HEK293T (cell line): ENCODE measurements around the gene TM9SF4.
"Not testable (repeated sequence)": the region's sequence is repeated elsewhere in the genome, so short reads cannot be mapped to it uniquely, and the experiment has no call there.

ENCODE experiments used
- CTCF ChIA-PET: fragments of 350-600 bp; formaldehyde crosslinking; extraction: SDS; loops from one replicate; lab custom pipeline; 2021; ENCODE audit warnings: antibody characterized with exemption, inconsistent platforms; lab: Yijun Ruan, JAX
- POLR2A ChIA-PET: fragments of 350-600 bp; formaldehyde crosslinking; extraction: SDS; loops from one replicate; lab custom pipeline; 2020; ENCODE audit warnings: antibody characterized with exemption, inconsistent platforms; lab: Yijun Ruan, JAX
- DNase-seq: peaks from one replicate; pipeline ENCODE4 v3.0.0; 2012; ENCODE audit warnings: mixed read lengths; ENCODE audit errors: extremely low spot score
- ARNT ChIP-seq: fragments of 450-650 bp; IDR thresholded peaks from 2 replicates; pipeline ENCODE4 v1.6.1; 2017; ENCODE audit warnings: mild to moderate bottlenecking
- BHLHE40 ChIP-seq: fragments of 450-650 bp; IDR thresholded peaks from 2 replicates; pipeline ENCODE4 v1.6.1; 2016; ENCODE audit warnings: mild to moderate bottlenecking, moderate library complexity, borderline replicate concordance
- CTBP1 ChIP-seq: fragments of 450-650 bp; IDR thresholded peaks from 2 replicates; pipeline ENCODE4 v1.6.1; 2016; ENCODE audit warnings: borderline replicate concordance
- ELF4 ChIP-seq: fragments of 450-650 bp; IDR thresholded peaks from 2 replicates; pipeline ENCODE4 v1.6.1; 2017; ENCODE audit warnings: antibody characterized with exemption
- FOXA1 ChIP-seq: fragments of 450-650 bp; IDR thresholded peaks from 2 replicates; pipeline ENCODE4 v1.6.1; 2016; ENCODE audit warnings: mild to moderate bottlenecking
- FOXK2 ChIP-seq: fragments of 450-650 bp; IDR thresholded peaks from 2 replicates; pipeline ENCODE4 v1.6.1; 2016; ENCODE audit warnings: mild to moderate bottlenecking
- FOXM1 ChIP-seq: fragments of 450-650 bp; IDR thresholded peaks from 2 replicates; pipeline ENCODE4 v1.6.1; 2017; ENCODE audit warnings: mild to moderate bottlenecking, borderline replicate concordance
- HDGF ChIP-seq: fragments of 450-650 bp; IDR thresholded peaks from 2 replicates; pipeline ENCODE4 v1.6.1; 2017; ENCODE audit warnings: antibody characterized with exemption, borderline replicate concordance
- L3MBTL2 ChIP-seq: fragments of 450-650 bp; conservative IDR thresholded peaks from 2 replicates; pipeline ENCODE4 v1.6.1; 2016; ENCODE audit warnings: mild to moderate bottlenecking
- LEF1 ChIP-seq: fragments of 450-650 bp; IDR thresholded peaks from 2 replicates; pipeline ENCODE4 v1.6.1; 2017; ENCODE audit warnings: mild to moderate bottlenecking, borderline replicate concordance
- NFRKB ChIP-seq: fragments of 450-650 bp; IDR thresholded peaks from 2 replicates; pipeline ENCODE4 v1.6.1; 2016; ENCODE audit warnings: mild to moderate bottlenecking, moderate library complexity
- SP1 ChIP-seq: fragments of 450-650 bp; IDR thresholded peaks from 2 replicates; pipeline ENCODE4 v1.6.1; 2017
- SUZ12 ChIP-seq: fragments of 450-650 bp; IDR thresholded peaks from 2 replicates; pipeline ENCODE4 v1.6.1; 2016; ENCODE audit warnings: mild to moderate bottlenecking
- TARDBP ChIP-seq: fragments of 450-650 bp; IDR thresholded peaks from 2 replicates; pipeline ENCODE4 v1.6.1; 2016
- ZNF384 ChIP-seq: fragments of 450-650 bp; IDR thresholded peaks from 2 replicates; pipeline ENCODE4 v1.6.1; 2016
- TF ChIP-seq, protein P1 (sequence below): fragments of 450-650 bp; IDR thresholded peaks from 2 replicates; pipeline ENCODE4 v1.6.1; 2016

The TM9SF4 gene

DNA sequence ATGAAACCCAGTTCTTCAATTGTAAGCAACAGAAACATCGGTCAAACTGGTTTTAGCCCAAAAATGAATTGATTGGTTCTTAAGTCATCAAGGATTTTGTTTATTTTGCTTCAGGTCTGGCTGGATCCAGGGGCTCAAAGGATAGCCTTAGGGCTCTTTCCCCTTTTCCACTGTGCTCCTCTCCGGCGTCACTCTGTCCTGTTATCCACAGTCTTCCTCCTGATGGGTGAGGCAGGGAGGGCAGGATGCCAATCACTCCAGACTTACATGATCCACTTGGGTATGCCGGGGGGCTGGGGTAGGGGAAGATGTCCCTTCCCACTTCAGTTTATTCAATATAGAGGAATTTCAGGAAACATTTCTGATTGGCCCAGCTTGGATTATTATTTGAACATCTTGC lies 58.0 kb downstream of the TM9SF4 start:
- ChIA-PET CTCF (no interaction called here), POLR2A (no interaction called here)
- DNase-seq: no peak
- TF ChIP-seq ARNT: no peak
- no peak for TF ChIP-seq FOXA1
- no peak for TF ChIP-seq FOXM1
- TF ChIP-seq, protein P1, sequence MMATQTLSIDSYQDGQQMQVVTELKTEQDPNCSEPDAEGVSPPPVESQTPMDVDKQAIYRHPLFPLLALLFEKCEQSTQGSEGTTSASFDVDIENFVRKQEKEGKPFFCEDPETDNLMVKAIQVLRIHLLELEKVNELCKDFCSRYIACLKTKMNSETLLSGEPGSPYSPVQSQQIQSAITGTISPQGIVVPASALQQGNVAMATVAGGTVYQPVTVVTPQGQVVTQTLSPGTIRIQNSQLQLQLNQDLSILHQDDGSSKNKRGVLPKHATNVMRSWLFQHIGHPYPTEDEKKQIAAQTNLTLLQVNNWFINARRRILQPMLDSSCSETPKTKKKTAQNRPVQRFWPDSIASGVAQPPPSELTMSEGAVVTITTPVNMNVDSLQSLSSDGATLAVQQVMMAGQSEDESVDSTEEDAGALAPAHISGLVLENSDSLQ: no peak
- no peak for TF ChIP-seq SUZ12
- no peak for TF ChIP-seq L3MBTL2
- no peak for TF ChIP-seq LEF1
- TF ChIP-seq SP1: no peak
- no peak for TF ChIP-seq ZNF384
- no peak for TF ChIP-seq ELF4

GRCh38 chr20:32168184-32168910 lies 58.8 kb downstream of the TM9SF4 start:
- TF ChIP-seq SP1 (no peak), LEF1 (no peak)
- no peak for DNase-seq
- ChIA-PET CTCF (no interaction called here), POLR2A (no interaction called here)

GRCh38 chr20:32177696-32178095 lies 68.2 kb downstream of the TM9SF4 start:
- CTCF ChIA-PET, DNase-seq, POLR2A ChIA-PET: not testable (repeated sequence)

- DNase-seq: no peak
- TF ChIP-seq SP1: no peak
- no peak for TF ChIP-seq FOXA1
- TF ChIP-seq ZNF384: no peak
- TF ChIP-seq FOXM1: no peak
- no peak for TF ChIP-seq NFRKB
- no peak for TF ChIP-seq ELF4
- POLR2A ChIA-PET: no interaction called here
- CTCF ChIA-PET: no interaction called here
Measured at GRCh38 chr20:32179515-32179914, 70.0 kb downstream of the TM9SF4 start.

GRCh38 chr20:32179934-32180333 lies 70.4 kb downstream of the TM9SF4 start:
- no peak for DNase-seq
- POLR2A ChIA-PET: no interaction called here
- CTCF ChIA-PET: no interaction called here
- TF ChIP-seq ARNT: no peak
- TF ChIP-seq LEF1: no peak
- TF ChIP-seq L3MBTL2: no peak
- TF ChIP-seq ZNF384: no peak
- no peak for TF ChIP-seq BHLHE40
- TF ChIP-seq NFRKB: no peak
- TF ChIP-seq CTBP1: no peak
- TF ChIP-seq FOXM1: no peak
- TF ChIP-seq HDGF: no peak
- no peak for TF ChIP-seq FOXA1
- no peak for TF ChIP-seq SP1
- TF ChIP-seq ELF4: no peak
- no peak for TF ChIP-seq SUZ12

- DNase-seq: no peak
- ChIA-PET CTCF (no interaction called here), POLR2A (no interaction called here)
- TF ChIP-seq FOXM1 (no peak), SP1 (no peak), ARNT (no peak), FOXA1 (no peak), BHLHE40 (no peak), TARDBP (no peak), SUZ12 (no peak), ZNF384 (no peak)
- TF ChIP-seq, protein P1: no peak
Measured at GRCh38 chr20:32181606-32182005, 72.1 kb downstream of the TM9SF4 start.

- DNase-seq: no peak
- ChIA-PET POLR2A (no interaction called here), CTCF (no interaction called here)
- TF ChIP-seq FOXK2 (no peak), L3MBTL2 (no peak), HDGF (no peak)
Measured at GRCh38 chr20:32183947-32184635, 74.6 kb downstream of the TM9SF4 start.
